Smooth muscle cell (in vitro differentiated cells): ENCODE data around the gene TRPV6. TPM values are rescaled to one million over a fixed set of nuclear protein-coding genes. Genes with fewer than 3 reads are reported as not detected.

Experiments
- DNase-seq: peaks from one replicate; lab custom pipeline; 2025; ENCODE audit not compliant: unreplicated experiment; lab: John Stamatoyannopoulos, UW
- H2AFZ ChIP-seq: fragments of 200-600 bp; sonication (generic); 2 replicates; pipeline ENCODE4 v1.6.0; 2016; ENCODE audit warnings: antibody characterized with exemption, low read depth, mild to moderate bottlenecking
- H3F3A ChIP-seq: fragments of 200-600 bp; sonication (generic); 2 replicates; pipeline ENCODE4 v1.6.0; 2017; ENCODE audit warnings: antibody characterized with exemption, low read depth
- H3K27ac ChIP-seq: fragments of 200-600 bp; sonication (generic); 2 replicates; pipeline ENCODE4 v1.5.1; 2016; ENCODE audit warnings: low read depth, mild to moderate bottlenecking
- H3K27me3 ChIP-seq: fragments of 200-600 bp; sonication (generic); 2 replicates; pipeline ENCODE4 v1.6.1; 2016; ENCODE audit warnings: low read depth, mild to moderate bottlenecking
- H3K36me3 ChIP-seq: fragments of 200-600 bp; sonication (generic); 2 replicates; pipeline ENCODE4 v1.5.1; 2016; ENCODE audit warnings: low read depth
- H3K4me1 ChIP-seq: fragments of 200-600 bp; sonication (generic); 2 replicates; pipeline ENCODE4 v1.5.1; 2016; ENCODE audit warnings: low read depth
- H3K4me2 ChIP-seq: fragments of 200-600 bp; sonication (generic); 2 replicates; pipeline ENCODE4 v1.6.0; 2016; ENCODE audit warnings: mild to moderate bottlenecking
- H3K4me3 ChIP-seq: fragments of 200-600 bp; sonication (generic); 2 replicates; pipeline ENCODE4 v1.5.1; 2016; ENCODE audit warnings: mild to moderate bottlenecking
- H3K79me2 ChIP-seq: fragments of 200-600 bp; sonication (generic); 2 replicates; pipeline ENCODE4 v1.6.0; 2016; ENCODE audit warnings: low read depth, mild to moderate bottlenecking
- H3K9ac ChIP-seq: fragments of 200-600 bp; sonication (generic); 2 replicates; pipeline ENCODE4 v1.6.0; 2016; ENCODE audit warnings: low read depth
- H3K9me3 ChIP-seq: fragments of 200-600 bp; sonication (generic); replicated peaks from 2 replicates; pipeline ENCODE4 v1.5.1; 2016; ENCODE audit warnings: low read depth
- H4K20me1 ChIP-seq: fragments of 200-600 bp; sonication (generic); 2 replicates; pipeline ENCODE4 v1.6.0; 2016; ENCODE audit warnings: low read depth
- CTCF ChIP-seq: fragments of 200-600 bp; sonication (generic); IDR thresholded peaks from 2 replicates; pipeline ENCODE4 v1.5.1; 2017; ENCODE audit warnings: borderline replicate concordance, mild to moderate bottlenecking, antibody characterized with exemption; ENCODE audit not compliant: insufficient read depth, poor library complexity, severe bottlenecking
- WGBS: methylation state at CpG from one replicate; pipeline ENCODE4 v1.1.7; 2016; ENCODE audit warnings: low lambda C conversion rate; 5-methylcytosine and 5-hydroxymethylcytosine counted together
- polyA plus RNA-seq: library from polyadenylated mRNA; unstranded; fragments of >200 nt; fragmentation: Nextera tagmentation; extraction: Ambion mirVana; gene quantifications from 2 replicates; pipeline ENCODE4 v1.2.1, GENCODE V29; 2016
- total RNA-seq: library from RNA; depleted of rRNA; stranded (reverse); fragments of >200 nt; gene quantifications from 2 replicates; pipeline ENCODE4 v1.2.3, GENCODE V29; 2014

TRPV6 gene
- total and polyA plus RNA-seq, 2 experiments from 2014 or later = 0.17 TPM; not detected in 1

- 86% methylated on average over 2 of the region's 2 CpGs for WGBS
- Histone ChIP-seq H3K27me3 (peaks cover 4% of the 10 kb centered on the region), H3K27ac (no peak overlapping the region), H3K4me1 (no peaks in the 10 kb centered on the region), H3K79me2 (no peaks in the 10 kb centered on the region), H3F3A (no peaks in the 10 kb centered on the region), H3K9ac (no peak overlapping the region), H3K9me3 (peaks cover 3% of the 10 kb centered on the region), H3K4me2 (no peak overlapping the region), H3K4me3 (no peak overlapping the region), H4K20me1 (no peaks in the 10 kb centered on the region), H2AFZ (no peak overlapping the region), H3K36me3 (no peaks in the 10 kb centered on the region)
- no peak for TF ChIP-seq CTCF
- no peak for DNase-seq
Observed at GRCh38 chr7:142910031-142910433, 24.5 kb upstream of the TRPV6 start.

DNA sequence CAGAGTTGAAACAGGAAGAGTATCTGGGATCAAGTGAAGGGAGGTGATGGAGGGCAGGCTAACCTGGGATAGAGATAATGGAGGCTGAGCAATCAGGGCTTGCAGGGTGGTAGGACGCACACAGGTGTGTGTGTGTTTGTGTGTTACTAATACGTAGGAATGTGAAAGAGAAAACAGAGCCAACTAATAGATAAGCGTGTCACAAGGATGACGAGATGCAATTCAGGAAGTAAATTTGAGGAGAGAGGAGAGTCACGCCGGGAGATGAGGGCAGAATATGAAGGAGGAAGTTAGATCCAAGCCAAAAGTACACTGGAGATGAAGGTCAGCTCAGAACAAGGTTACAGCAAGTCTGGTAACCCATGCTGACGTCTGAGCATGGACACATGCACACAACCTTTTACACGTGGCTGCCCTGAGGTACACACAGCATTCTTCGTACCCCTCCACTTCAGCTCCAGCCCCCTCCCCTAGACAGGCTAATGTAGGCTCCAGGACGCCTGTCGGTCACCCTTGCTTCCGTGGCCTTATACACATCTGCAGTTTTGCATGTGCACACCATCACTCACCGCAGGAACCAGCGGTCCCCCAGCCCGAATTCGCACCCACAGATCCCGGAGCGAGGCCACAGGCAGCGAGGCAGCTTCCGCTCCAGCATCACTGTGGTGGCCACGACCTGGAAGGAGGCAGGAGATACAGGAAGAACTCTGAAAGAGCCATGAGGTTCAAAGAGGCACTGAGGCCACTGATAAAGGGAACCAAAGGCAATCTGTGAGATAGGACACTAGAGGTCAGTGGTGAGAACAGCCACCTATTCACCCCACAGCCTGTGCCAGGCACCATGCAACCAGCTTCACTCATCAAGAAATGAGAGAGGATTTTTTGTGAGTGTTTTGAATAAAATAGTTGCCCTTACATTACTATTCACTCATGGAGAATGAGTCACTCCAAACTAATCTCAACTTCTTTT lies 23.7 kb upstream of the TRPV6 start:
- Histone ChIP-seq H3K9me3 (peaks cover 3% of the 10 kb centered on the region), H3K4me2 (no peak overlapping the region), H3K9ac (no peak overlapping the region), H3K79me2 (no peaks in the 10 kb centered on the region), H2AFZ (no peak overlapping the region), H4K20me1 (no peaks in the 10 kb centered on the region), H3F3A (no peaks in the 10 kb centered on the region), H3K4me3 (no peak overlapping the region), H3K27me3 (peaks cover 4% of the 10 kb centered on the region), H3K36me3 (no peaks in the 10 kb centered on the region), H3K4me1 (no peaks in the 10 kb centered on the region), H3K27ac (no peak overlapping the region)
- WGBS = 88% methylated on average over 21 of the region's 21 CpGs
- no peak for TF ChIP-seq CTCF
- no peak for DNase-seq

GRCh38 chr7:142908290-142908689 lies 22.7 kb upstream of the TRPV6 start:
- no peak for DNase-seq
- Histone ChIP-seq H3K9ac (no peak overlapping the region), H3K36me3 (no peaks in the 10 kb centered on the region), H3K27me3 (peaks cover 4% of the 10 kb centered on the region), H2AFZ (no peak overlapping the region), H3F3A (no peaks in the 10 kb centered on the region), H3K4me2 (no peak overlapping the region), H3K9me3 (peaks cover 3% of the 10 kb centered on the region), H3K27ac (no peak overlapping the region), H4K20me1 (no peaks in the 10 kb centered on the region), H3K4me1 (no peaks in the 10 kb centered on the region), H3K79me2 (no peaks in the 10 kb centered on the region), H3K4me3 (no peak overlapping the region)
- WGBS = 93% methylated on average over 11 of the region's 11 CpGs
- no peak for TF ChIP-seq CTCF
